SK-N-SH treated with all-trans-retinoic acid at 6 μM for 48 hours (cell line): ENCODE data around the gene FAM236A.
A peak's percentile ranks its signal among the peaks of the same experiment; 100 is the strongest.
"Not testable (repeated sequence)": the region's sequence is repeated elsewhere in the genome, so short reads cannot be mapped to it uniquely, and the experiment has no call there.

Experiments
- ATAC-seq: fragments of 200-7000 bp; cut with Tn5 transposase; 3 replicates; pipeline ENCODE4 v1.9.1; 2020; ENCODE audit warnings: mild to moderate bottlenecking, moderate library complexity

Gene FAM236A

GRCh38 chrX:72937906-72938305 is at the start of gene FAM236A:
TSS of gene FAM236A (plus strand) at chrX:72938206. CDS start at chrX:72938263, 57 bp downstream.
- ATAC-seq: not testable (repeated sequence)

GRCh38 chrX:72889740-72890139 is 48.3 kb upstream of the FAM236A start:
- ATAC-seq: not testable (repeated sequence)

- ATAC-seq: not testable (repeated sequence)
Observed at GRCh38 chrX:72912315-72912714, 25.7 kb upstream of the FAM236A start, which contains the start of gene FAM236C. TSS of gene FAM236C (plus strand) at chrX:72912615. CDS start at chrX:72912715, 100 bp downstream.

- not testable (repeated sequence) for ATAC-seq
Observed at GRCh38 chrX:72916096-72916495, 21.9 kb upstream of the FAM236A start.

- peak; percentile 57; the same call in 2 of the 3 replicates for ATAC-seq
Observed at GRCh38 chrX:72932283-72932682, 5.7 kb upstream of the FAM236A start.

GRCh38 chrX:72936455-72936854 is 1.6 kb upstream of the FAM236A start:
- peak; percentile 77 for ATAC-seq

- ATAC-seq: not testable (repeated sequence)
Observed at GRCh38 chrX:72936882-72937455, 1.0 kb upstream of the FAM236A start.

- ATAC-seq: peak; percentile 48; the same call in 2 of the 3 replicates
Observed at GRCh38 chrX:72942272-72942671, 4.3 kb downstream of the FAM236A start.

GRCh38 chrX:72943035-72943818 is 5.2 kb downstream of the FAM236A start:
- ATAC-seq: peak; percentile 24; the same call in 1 of the 3 replicates

GRCh38 chrX:72943819-72944169 is 5.8 kb downstream of the FAM236A start, which contains the start of gene DMRTC1:
TSS of gene DMRTC1 (minus strand) at chrX:72943837. CDS start at chrX:72875694, 68,143 bp downstream.
- peak; percentile 91 for ATAC-seq

- not testable (repeated sequence) for ATAC-seq
Observed at GRCh38 chrX:72959971-72960370, 22.0 kb downstream of the FAM236A start.

- not testable (repeated sequence) for ATAC-seq
Observed at GRCh38 chrX:72971859-72972258, 33.9 kb downstream of the FAM236A start.

- ATAC-seq: peak; percentile 50; the same call in 2 of the 3 replicates
Observed at GRCh38 chrX:72974885-72975284, 36.9 kb downstream of the FAM236A start.

- not testable (repeated sequence) for ATAC-seq
Observed at GRCh38 chrX:72980894-72981469, 43.0 kb downstream of the FAM236A start.
